HG03439 (cell line): ENCODE results near the gene SPESP1.

Experiments
- ATAC-seq: cut with Tn5 transposase; IDR thresholded peaks from one replicate; pipeline ENCODE4 v1.9.1; 2021; ENCODE audit warnings: mild to moderate bottlenecking, moderate library complexity; ENCODE audit not compliant: unreplicated experiment

Gene SPESP1

GRCh38 chr15:68990992-68991500 lies 60.7 kb downstream of the SPESP1 start:
- ATAC-seq, result no peak

GRCh38 chr15:68991723-68992122 lies 61.4 kb downstream of the SPESP1 start:
- ATAC-seq, result no peak

GRCh38 chr15:68992696-68993095 lies 62.4 kb downstream of the SPESP1 start:
- no peak for ATAC-seq

- no peak for ATAC-seq
These were observed 63.0 kb downstream of the SPESP1 start for GRCh38 chr15:68993276-68993675.

GRCh38 chr15:68994149-68994548 lies 63.8 kb downstream of the SPESP1 start:
- ATAC-seq, result no peak

GRCh38 chr15:68994981-68995761 lies 64.8 kb downstream of the SPESP1 start:
- ATAC-seq, result no peak
